Stomach (tissue), 4 donors: Measurements from ENCODE around the gene LRCH4.

Experiments used
- EP300 ChIP-seq: sonication (generic); formaldehyde crosslinking; IDR thresholded peaks from one replicate; pipeline ENCODE4 v1.6.1; 2017; ENCODE audit warnings: antibody characterized with exemption
- POLR2A ChIP-seq, 4 donors: fragments of 450-650 bp; IDR thresholded peaks; one replicate each; pipeline ENCODE4 v1.6.1; 2016; ENCODE audit warnings: antibody characterized with exemption in 4 of 4, control low read depth in 2 of 4, mild to moderate bottlenecking in 1 of 4, moderate library complexity in 1 of 4
- POLR2AphosphoS5 ChIP-seq, 3 donors: sonication (generic); formaldehyde crosslinking; IDR thresholded peaks; one replicate each; pipeline ENCODE4 v1.6.1; 2016; ENCODE audit warnings: antibody characterized with exemption in 3 of 3
- TF ChIP-seq, protein P1 (sequence below), 7 experiments: fragments of 450-650 bp in 4 of 7; fragments of 200-600 bp in 3 of 7; sonication (generic) in 3 of 7; IDR thresholded peaks; one replicate each; pipeline ENCODE4 v1.5.1; 2016 to 2019; ENCODE audit warnings: antibody characterized with exemption in 7 of 7, control low read depth in 2 of 7, mild to moderate bottlenecking in 1 of 7

DNA sequence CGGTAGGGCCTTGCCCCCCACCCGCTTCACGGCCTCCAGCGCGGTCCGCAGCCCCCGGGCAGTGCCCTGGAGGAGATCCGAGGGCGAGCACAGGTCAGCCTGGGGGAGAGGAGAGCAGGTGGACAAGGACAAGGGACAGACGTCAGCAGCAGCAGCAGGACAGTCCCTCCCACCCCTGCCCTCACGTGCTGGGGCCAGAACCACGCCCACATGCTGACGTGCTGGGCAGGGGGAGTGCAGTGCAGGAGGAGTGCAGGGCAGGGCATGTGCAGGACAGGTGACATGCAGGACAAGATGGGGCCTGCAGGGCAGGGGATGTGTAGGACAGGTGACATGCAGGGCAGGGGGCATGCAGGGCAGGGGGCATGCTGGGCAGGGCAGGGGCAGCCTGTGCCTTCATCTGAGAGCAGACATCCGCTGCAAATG lies 10.7 kb downstream of the LRCH4 start:
- TF ChIP-seq, protein P1, sequence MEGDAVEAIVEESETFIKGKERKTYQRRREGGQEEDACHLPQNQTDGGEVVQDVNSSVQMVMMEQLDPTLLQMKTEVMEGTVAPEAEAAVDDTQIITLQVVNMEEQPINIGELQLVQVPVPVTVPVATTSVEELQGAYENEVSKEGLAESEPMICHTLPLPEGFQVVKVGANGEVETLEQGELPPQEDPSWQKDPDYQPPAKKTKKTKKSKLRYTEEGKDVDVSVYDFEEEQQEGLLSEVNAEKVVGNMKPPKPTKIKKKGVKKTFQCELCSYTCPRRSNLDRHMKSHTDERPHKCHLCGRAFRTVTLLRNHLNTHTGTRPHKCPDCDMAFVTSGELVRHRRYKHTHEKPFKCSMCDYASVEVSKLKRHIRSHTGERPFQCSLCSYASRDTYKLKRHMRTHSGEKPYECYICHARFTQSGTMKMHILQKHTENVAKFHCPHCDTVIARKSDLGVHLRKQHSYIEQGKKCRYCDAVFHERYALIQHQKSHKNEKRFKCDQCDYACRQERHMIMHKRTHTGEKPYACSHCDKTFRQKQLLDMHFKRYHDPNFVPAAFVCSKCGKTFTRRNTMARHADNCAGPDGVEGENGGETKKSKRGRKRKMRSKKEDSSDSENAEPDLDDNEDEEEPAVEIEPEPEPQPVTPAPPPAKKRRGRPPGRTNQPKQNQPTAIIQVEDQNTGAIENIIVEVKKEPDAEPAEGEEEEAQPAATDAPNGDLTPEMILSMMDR (IDR thresholded peaks at IDR 0.05) = no peak
- TF ChIP-seq EP300 (no peak), POLR2AphosphoS5 (IDR thresholded peaks at IDR 0.05) (no peak), POLR2A (IDR thresholded peaks at IDR 0.05) (no peak)
